Liver (tissue), 9 donors: ENCODE measurements around the gene GRID1. TPM values are rescaled to one million over a fixed set of nuclear protein-coding genes. Genes with fewer than 3 reads are reported as not detected.

ENCODE experiments used
- DNase-seq: peaks from one replicate; pipeline ENCODE4 v3.0.0-alpha.2; 2017; ENCODE audit warnings: low spot score
- H3K27ac ChIP-seq, 2 donors: one replicate each; pipeline ENCODE4 v1.7.0; 2013; ENCODE audit warnings: inconsistent platforms in 2 of 2, low read length in 2 of 2, control low read depth in 1 of 2, low read depth in 1 of 2, mild to moderate bottlenecking in 1 of 2
- H3K27me3 ChIP-seq, 4 donors: one replicate each; pipeline versions ENCODE4 v1.6.1 to v1.7.0; 2013; ENCODE audit warnings: low read length in 3 of 4, inconsistent platforms in 1 of 4, mild to moderate bottlenecking in 1 of 4, moderate library complexity in 1 of 4; ENCODE audit not compliant: control insufficient read depth in 4 of 4, insufficient read depth in 4 of 4
- H3K36me3 ChIP-seq, 4 donors: one replicate each; pipeline versions ENCODE4 v1.6.1 to v1.7.0; 2013; ENCODE audit warnings: low read length in 3 of 4, mild to moderate bottlenecking in 3 of 4, low read depth in 1 of 4, moderate library complexity in 1 of 4; ENCODE audit not compliant: control insufficient read depth in 4 of 4, insufficient read depth in 3 of 4
- H3K4me1 ChIP-seq, 4 donors: one replicate each; pipeline versions ENCODE4 v1.6.1 to v1.7.0; 2013; ENCODE audit warnings: low read length in 3 of 4, mild to moderate bottlenecking in 3 of 4, moderate library complexity in 1 of 4; ENCODE audit not compliant: control insufficient read depth in 4 of 4, insufficient read depth in 4 of 4
- H3K4me3 ChIP-seq, 3 donors: one replicate each; pipeline versions ENCODE4 v1.6.1 to v1.7.0; 2013; ENCODE audit warnings: low read length in 3 of 3, control low read depth in 1 of 3, low read depth in 1 of 3, mild to moderate bottlenecking in 1 of 3
- H3K9ac ChIP-seq, 2 donors: one replicate each; pipeline ENCODE4 v1.7.0; 2013; ENCODE audit warnings: low read length in 2 of 2, mild to moderate bottlenecking in 2 of 2, moderate library complexity in 2 of 2, control low read depth in 1 of 2, low read depth in 1 of 2
- H3K9me3 ChIP-seq, 4 donors: one replicate each; pipeline versions ENCODE4 v1.6.1 to v1.7.0; 2013; ENCODE audit warnings: low read length in 3 of 4; ENCODE audit not compliant: control insufficient read depth in 4 of 4
- EGR1 ChIP-seq, 2 donors: IDR thresholded peaks; 2 replicates each; pipeline ENCODE4 v1.6.1; 2016 to 2018; ENCODE audit warnings: antibody characterized with exemption in 2 of 2, low read depth in 2 of 2
- FOXA1 ChIP-seq: IDR thresholded peaks from 2 replicates; pipeline ENCODE4 v1.6.1; 2016; ENCODE audit warnings: antibody characterized with exemption
- FOXA2 ChIP-seq: IDR thresholded peaks from 2 replicates; pipeline ENCODE4 v1.6.1; 2016; ENCODE audit warnings: antibody characterized with exemption
- GABPA ChIP-seq, 2 donors: IDR thresholded peaks in 1 of 2; conservative IDR thresholded peaks in 1 of 2; 2 replicates each; pipeline ENCODE4 v1.6.1; 2016; ENCODE audit warnings: antibody characterized with exemption in 2 of 2, mild to moderate bottlenecking in 1 of 2, moderate library complexity in 1 of 2
- HNF4A ChIP-seq, 2 donors: conservative IDR thresholded peaks; 2 replicates each; pipeline ENCODE4 v1.6.1; 2016; ENCODE audit warnings: antibody characterized with exemption in 2 of 2, mild to moderate bottlenecking in 2 of 2
- HNF4G ChIP-seq: IDR thresholded peaks from 2 replicates; pipeline ENCODE4 v1.6.1; 2016; ENCODE audit warnings: antibody characterized with exemption
- JUND ChIP-seq, 2 donors: IDR thresholded peaks; 2 replicates each; pipeline ENCODE4 v1.6.1; 2016; ENCODE audit warnings: antibody characterized with exemption in 2 of 2
- NR2F2 ChIP-seq: IDR thresholded peaks from 2 replicates; pipeline ENCODE4 v1.6.1; 2016; ENCODE audit warnings: antibody characterized with exemption
- RAD21 ChIP-seq, 2 donors: IDR thresholded peaks; 2 replicates each; pipeline ENCODE4 v1.6.1; 2016; ENCODE audit warnings: antibody characterized with exemption in 2 of 2, mild to moderate bottlenecking in 2 of 2
- SP1 ChIP-seq: IDR thresholded peaks from 2 replicates; pipeline ENCODE4 v1.6.1; 2018; ENCODE audit warnings: antibody characterized with exemption, mild to moderate bottlenecking
- TAF1 ChIP-seq: conservative IDR thresholded peaks from 2 replicates; pipeline ENCODE4 v1.6.1; 2016; ENCODE audit warnings: antibody characterized with exemption, mild to moderate bottlenecking
- YY1 ChIP-seq: IDR thresholded peaks from 2 replicates; pipeline ENCODE4 v1.6.1; 2016; ENCODE audit warnings: antibody characterized with exemption, mild to moderate bottlenecking
- whole genome bisulfite sequencing: extraction: QIAGEN DNeasy Blood & Tissue Kit; methylation state at CpG from one replicate; pipeline ENCODE4 v1.1.7; 2013; 5-methylcytosine and 5-hydroxymethylcytosine counted together
- polyA plus RNA-seq, 2 donors: library from polyadenylated mRNA; stranded (reverse) in 1 of 2; unstranded in 1 of 2; fragments of 200-250 nt in 1 of 2; fragments of >200 nt in 1 of 2; fragmentation: Nextera tagmentation in 1 of 2; extraction: Ambion mirVana in 1 of 2; gene quantifications; one replicate each; pipeline versions ENCODE4 v1.2.1 to v1.2.3, GENCODE V29; 2013 to 2015
- total RNA-seq, 2 donors: library from RNA; depleted of rRNA; stranded (reverse); fragments of >200 nt; gene quantifications; one replicate each; pipeline ENCODE4 v1.2.3, GENCODE V29; 2014
- TF ChIP-seq, protein P1 (sequence below): fragments of 150-350 bp; IDR thresholded peaks from 2 replicates; pipeline ENCODE4 v1.5.1; 2017; ENCODE audit warnings: improper control_type of control experiment, low read depth, low read length; ENCODE audit not compliant: missing input control
- TF ChIP-seq, protein P2 (sequence below): IDR thresholded peaks from 2 replicates; pipeline ENCODE4 v1.6.1; 2016; ENCODE audit warnings: antibody characterized with exemption
- TF ChIP-seq, protein P3 (sequence below): IDR thresholded peaks from 2 replicates; pipeline ENCODE4 v1.6.1; 2016; ENCODE audit warnings: antibody characterized with exemption, mild to moderate bottlenecking
- TF ChIP-seq, protein P4 (sequence below): IDR thresholded peaks from 2 replicates; pipeline ENCODE4 v1.6.1; 2016; ENCODE audit warnings: antibody characterized with exemption
- donor health status: healthy.
- donor health status: healthy.
- donor health status: healthy.
- donor health status: healthy.
- donor health status: healthy.

GRID1 gene
- total and polyA plus RNA-seq, 4 donors = 0.09 to 0.17 (median 0.14) TPM; not detected in 1

DNA sequence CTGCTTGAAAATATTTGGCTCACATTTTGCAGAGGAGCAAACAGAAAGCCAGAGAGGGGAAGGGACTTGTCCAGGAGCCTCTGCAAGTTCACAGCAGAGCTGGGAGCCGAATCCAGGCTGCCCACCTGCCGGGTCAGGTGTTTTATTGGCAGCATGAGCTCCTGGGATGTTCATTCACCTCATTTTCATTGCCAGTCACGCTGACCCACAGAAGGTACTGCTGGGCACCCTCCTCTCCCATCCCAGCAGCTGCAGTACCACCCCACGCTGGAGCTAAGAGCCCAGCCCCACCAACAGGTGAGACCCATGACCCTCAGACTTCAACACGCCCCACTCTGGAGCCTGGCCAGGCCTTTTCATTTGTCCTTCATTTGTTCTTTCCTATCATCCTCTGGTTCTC, 102.7 kb downstream of the GRID1 start (continued):
- TF ChIP-seq, protein P1, sequence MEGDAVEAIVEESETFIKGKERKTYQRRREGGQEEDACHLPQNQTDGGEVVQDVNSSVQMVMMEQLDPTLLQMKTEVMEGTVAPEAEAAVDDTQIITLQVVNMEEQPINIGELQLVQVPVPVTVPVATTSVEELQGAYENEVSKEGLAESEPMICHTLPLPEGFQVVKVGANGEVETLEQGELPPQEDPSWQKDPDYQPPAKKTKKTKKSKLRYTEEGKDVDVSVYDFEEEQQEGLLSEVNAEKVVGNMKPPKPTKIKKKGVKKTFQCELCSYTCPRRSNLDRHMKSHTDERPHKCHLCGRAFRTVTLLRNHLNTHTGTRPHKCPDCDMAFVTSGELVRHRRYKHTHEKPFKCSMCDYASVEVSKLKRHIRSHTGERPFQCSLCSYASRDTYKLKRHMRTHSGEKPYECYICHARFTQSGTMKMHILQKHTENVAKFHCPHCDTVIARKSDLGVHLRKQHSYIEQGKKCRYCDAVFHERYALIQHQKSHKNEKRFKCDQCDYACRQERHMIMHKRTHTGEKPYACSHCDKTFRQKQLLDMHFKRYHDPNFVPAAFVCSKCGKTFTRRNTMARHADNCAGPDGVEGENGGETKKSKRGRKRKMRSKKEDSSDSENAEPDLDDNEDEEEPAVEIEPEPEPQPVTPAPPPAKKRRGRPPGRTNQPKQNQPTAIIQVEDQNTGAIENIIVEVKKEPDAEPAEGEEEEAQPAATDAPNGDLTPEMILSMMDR = no peak
- TF ChIP-seq RAD21 (IDR thresholded peaks at IDR 0.05) = no peak

DNA sequence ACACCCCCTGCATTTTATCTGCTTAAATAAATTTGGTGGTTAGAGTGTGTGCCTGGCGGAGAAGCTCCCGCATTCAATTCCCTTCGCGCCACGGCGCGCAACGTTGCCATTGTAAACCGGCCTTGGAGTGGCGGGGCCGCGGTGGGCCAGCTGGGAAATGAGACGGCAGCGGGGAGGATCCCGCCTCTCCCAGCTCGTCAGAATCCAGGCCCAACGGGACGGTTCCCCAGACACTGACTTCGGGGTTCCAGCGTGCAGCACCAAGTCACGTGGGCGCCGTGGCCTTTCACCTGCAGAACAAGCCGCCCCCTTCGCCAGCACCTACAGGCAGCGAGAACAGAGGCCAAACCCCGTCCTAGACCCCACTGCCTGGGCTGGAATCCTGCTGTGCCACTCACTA, 103.4 kb downstream of the GRID1 start:
- DNase-seq = no peak

More for the DNA sequence above, 103.4 kb downstream of the GRID1 start:
- WGBS = 36% methylated on average over 27 of the region's 27 CpGs
- Histone ChIP-seq H3K36me3 (no peaks in the 10 kb centered on the region), H3K27ac (no peak overlapping the region), H3K4me1 (peaks cover 0 to 11% (median under 1%) of the 10 kb centered on the region in 4 donors), H3K27me3 (peaks cover 0 to 3% (median 0%) of the 10 kb centered on the region in 4 donors), H3K4me3 (no peak overlapping the region), H3K9ac (no peak overlapping the region), H3K9me3 (no peaks in the 10 kb centered on the region)
- no peak for TF ChIP-seq FOXA1
- no peak for TF ChIP-seq NR2F2
- no peak for TF ChIP-seq HNF4G
- no peak for TF ChIP-seq YY1
- TF ChIP-seq FOXA2 = no peak
- no peak for TF ChIP-seq GABPA (IDR thresholded peaks at IDR 0.05 in 1 of 2, conservative IDR thresholded peaks at IDR 0.05 in 1 of 2)
- no peak for TF ChIP-seq JUND (IDR thresholded peaks at IDR 0.05)
- TF ChIP-seq, protein P1 = no peak
- TF ChIP-seq, protein P2, sequence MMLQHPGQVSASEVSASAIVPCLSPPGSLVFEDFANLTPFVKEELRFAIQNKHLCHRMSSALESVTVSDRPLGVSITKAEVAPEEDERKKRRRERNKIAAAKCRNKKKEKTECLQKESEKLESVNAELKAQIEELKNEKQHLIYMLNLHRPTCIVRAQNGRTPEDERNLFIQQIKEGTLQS = no peak
- no peak for TF ChIP-seq EGR1 (IDR thresholded peaks at IDR 0.05; ENCODE audit: low read depth in 2 of 2)
- no peak for TF ChIP-seq TAF1
- TF ChIP-seq SP1 = no peak
- TF ChIP-seq RAD21 (IDR thresholded peaks at IDR 0.05) = no peak
- TF ChIP-seq, protein P3, sequence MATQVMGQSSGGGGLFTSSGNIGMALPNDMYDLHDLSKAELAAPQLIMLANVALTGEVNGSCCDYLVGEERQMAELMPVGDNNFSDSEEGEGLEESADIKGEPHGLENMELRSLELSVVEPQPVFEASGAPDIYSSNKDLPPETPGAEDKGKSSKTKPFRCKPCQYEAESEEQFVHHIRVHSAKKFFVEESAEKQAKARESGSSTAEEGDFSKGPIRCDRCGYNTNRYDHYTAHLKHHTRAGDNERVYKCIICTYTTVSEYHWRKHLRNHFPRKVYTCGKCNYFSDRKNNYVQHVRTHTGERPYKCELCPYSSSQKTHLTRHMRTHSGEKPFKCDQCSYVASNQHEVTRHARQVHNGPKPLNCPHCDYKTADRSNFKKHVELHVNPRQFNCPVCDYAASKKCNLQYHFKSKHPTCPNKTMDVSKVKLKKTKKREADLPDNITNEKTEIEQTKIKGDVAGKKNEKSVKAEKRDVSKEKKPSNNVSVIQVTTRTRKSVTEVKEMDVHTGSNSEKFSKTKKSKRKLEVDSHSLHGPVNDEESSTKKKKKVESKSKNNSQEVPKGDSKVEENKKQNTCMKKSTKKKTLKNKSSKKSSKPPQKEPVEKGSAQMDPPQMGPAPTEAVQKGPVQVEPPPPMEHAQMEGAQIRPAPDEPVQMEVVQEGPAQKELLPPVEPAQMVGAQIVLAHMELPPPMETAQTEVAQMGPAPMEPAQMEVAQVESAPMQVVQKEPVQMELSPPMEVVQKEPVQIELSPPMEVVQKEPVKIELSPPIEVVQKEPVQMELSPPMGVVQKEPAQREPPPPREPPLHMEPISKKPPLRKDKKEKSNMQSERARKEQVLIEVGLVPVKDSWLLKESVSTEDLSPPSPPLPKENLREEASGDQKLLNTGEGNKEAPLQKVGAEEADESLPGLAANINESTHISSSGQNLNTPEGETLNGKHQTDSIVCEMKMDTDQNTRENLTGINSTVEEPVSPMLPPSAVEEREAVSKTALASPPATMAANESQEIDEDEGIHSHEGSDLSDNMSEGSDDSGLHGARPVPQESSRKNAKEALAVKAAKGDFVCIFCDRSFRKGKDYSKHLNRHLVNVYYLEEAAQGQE = no peak
- TF ChIP-seq HNF4A (conservative IDR thresholded peaks at IDR 0.05) = no peak
- TF ChIP-seq, protein P4, sequence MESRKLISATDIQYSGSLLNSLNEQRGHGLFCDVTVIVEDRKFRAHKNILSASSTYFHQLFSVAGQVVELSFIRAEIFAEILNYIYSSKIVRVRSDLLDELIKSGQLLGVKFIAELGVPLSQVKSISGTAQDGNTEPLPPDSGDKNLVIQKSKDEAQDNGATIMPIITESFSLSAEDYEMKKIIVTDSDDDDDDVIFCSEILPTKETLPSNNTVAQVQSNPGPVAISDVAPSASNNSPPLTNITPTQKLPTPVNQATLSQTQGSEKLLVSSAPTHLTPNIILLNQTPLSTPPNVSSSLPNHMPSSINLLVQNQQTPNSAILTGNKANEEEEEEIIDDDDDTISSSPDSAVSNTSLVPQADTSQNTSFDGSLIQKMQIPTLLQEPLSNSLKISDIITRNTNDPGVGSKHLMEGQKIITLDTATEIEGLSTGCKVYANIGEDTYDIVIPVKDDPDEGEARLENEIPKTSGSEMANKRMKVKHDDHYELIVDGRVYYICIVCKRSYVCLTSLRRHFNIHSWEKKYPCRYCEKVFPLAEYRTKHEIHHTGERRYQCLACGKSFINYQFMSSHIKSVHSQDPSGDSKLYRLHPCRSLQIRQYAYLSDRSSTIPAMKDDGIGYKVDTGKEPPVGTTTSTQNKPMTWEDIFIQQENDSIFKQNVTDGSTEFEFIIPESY = no peak
